HG03571 (cell line): ENCODE results near the gene MAGI2.

Source experiments
- ATAC-seq: cut with Tn5 transposase; IDR thresholded peaks from one replicate; pipeline ENCODE4 v1.9.1; 2021; ENCODE audit not compliant: unreplicated experiment

MAGI2 gene

GRCh38 chr7:79381921-79382320 is 71.5 kb downstream of the MAGI2 start:
- no peak for ATAC-seq

- ATAC-seq = no peak
These were observed 76.4 kb downstream of the MAGI2 start for GRCh38 chr7:79377097-79377496.

GRCh38 chr7:79376299-79377025 is 77.0 kb downstream of the MAGI2 start:
- no peak for ATAC-seq

GRCh38 chr7:79361214-79361613 is 92.3 kb downstream of the MAGI2 start:
- ATAC-seq = no peak

GRCh38 chr7:79359827-79360226 is 93.6 kb downstream of the MAGI2 start:
- ATAC-seq = no peak

GRCh38 chr7:79357101-79357500 is 96.4 kb downstream of the MAGI2 start:
- no peak for ATAC-seq

GRCh38 chr7:79353720-79354468 is 99.6 kb downstream of the MAGI2 start:
- no peak for ATAC-seq

GRCh38 chr7:79352323-79352722 is 101.1 kb downstream of the MAGI2 start:
- no peak for ATAC-seq

GRCh38 chr7:79347351-79347750 is 106.1 kb downstream of the MAGI2 start:
- ATAC-seq = no peak

GRCh38 chr7:79341902-79342301 is 111.6 kb downstream of the MAGI2 start:
- ATAC-seq = no peak

GRCh38 chr7:79340212-79340611 is 113.3 kb downstream of the MAGI2 start:
- no peak for ATAC-seq

- no peak for ATAC-seq
These were observed 114.1 kb downstream of the MAGI2 start for GRCh38 chr7:79339208-79339925.

GRCh38 chr7:79337717-79338116 is 115.8 kb downstream of the MAGI2 start:
- no peak for ATAC-seq

- ATAC-seq = no peak
These were observed 118.6 kb downstream of the MAGI2 start for GRCh38 chr7:79334841-79335240.

GRCh38 chr7:79334334-79334733 is 119.1 kb downstream of the MAGI2 start:
- ATAC-seq = no peak

- no peak for ATAC-seq
These were observed 121.4 kb downstream of the MAGI2 start for GRCh38 chr7:79332091-79332490.

- no peak for ATAC-seq
These were observed 124.0 kb downstream of the MAGI2 start for GRCh38 chr7:79329464-79329863.

- no peak for ATAC-seq
These were observed 132.6 kb downstream of the MAGI2 start for GRCh38 chr7:79320741-79321473.

- ATAC-seq = no peak
These were observed 134.1 kb downstream of the MAGI2 start for GRCh38 chr7:79319369-79319768.

- no peak for ATAC-seq
These were observed 135.7 kb downstream of the MAGI2 start for GRCh38 chr7:79317728-79318127.

- ATAC-seq = no peak
These were observed 141.4 kb downstream of the MAGI2 start for GRCh38 chr7:79312022-79312421.
